A673 (cell line): Measurements from ENCODE around the gene PAK5.

Experiments used
- EZH2 ChIP-seq: fragments of 200-600 bp; sonication (generic); IDR thresholded peaks from 2 replicates; pipeline ENCODE4 v1.6.1; 2017; ENCODE audit warnings: borderline replicate concordance, low read depth, mild to moderate bottlenecking, mixed read lengths, antibody characterized with exemption, low read length; ENCODE audit not compliant: poor library complexity, severe bottlenecking
- TF ChIP-seq, protein P1 (sequence below): fragments of 300-800, 200-600 bp; sonication (generic); conservative IDR thresholded peaks from 2 replicates; pipeline ENCODE4 v1.5.1; 2017; ENCODE audit warnings: low read depth, mild to moderate bottlenecking, antibody characterized with exemption, low read length, moderate library complexity, mixed read lengths

- TF ChIP-seq, protein P1, sequence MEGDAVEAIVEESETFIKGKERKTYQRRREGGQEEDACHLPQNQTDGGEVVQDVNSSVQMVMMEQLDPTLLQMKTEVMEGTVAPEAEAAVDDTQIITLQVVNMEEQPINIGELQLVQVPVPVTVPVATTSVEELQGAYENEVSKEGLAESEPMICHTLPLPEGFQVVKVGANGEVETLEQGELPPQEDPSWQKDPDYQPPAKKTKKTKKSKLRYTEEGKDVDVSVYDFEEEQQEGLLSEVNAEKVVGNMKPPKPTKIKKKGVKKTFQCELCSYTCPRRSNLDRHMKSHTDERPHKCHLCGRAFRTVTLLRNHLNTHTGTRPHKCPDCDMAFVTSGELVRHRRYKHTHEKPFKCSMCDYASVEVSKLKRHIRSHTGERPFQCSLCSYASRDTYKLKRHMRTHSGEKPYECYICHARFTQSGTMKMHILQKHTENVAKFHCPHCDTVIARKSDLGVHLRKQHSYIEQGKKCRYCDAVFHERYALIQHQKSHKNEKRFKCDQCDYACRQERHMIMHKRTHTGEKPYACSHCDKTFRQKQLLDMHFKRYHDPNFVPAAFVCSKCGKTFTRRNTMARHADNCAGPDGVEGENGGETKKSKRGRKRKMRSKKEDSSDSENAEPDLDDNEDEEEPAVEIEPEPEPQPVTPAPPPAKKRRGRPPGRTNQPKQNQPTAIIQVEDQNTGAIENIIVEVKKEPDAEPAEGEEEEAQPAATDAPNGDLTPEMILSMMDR = no peak
- no peak for TF ChIP-seq EZH2
Measured at GRCh38 chr20:9677100-9677623, 161.7 kb downstream of the PAK5 start.
